ENCODE data around the gene VWF. TPM values are rescaled to one million over a fixed set of nuclear protein-coding genes. Genes with fewer than 3 reads are reported as not detected.
"Not testable (repeated sequence)": the region's sequence is repeated elsewhere in the genome, so short reads cannot be mapped to it uniquely, and the experiment has no call there.

Gene VWF
- total and polyA plus RNA-seq, 9 donors, result 37.9 to 278 (median 107) TPM

DNA sequence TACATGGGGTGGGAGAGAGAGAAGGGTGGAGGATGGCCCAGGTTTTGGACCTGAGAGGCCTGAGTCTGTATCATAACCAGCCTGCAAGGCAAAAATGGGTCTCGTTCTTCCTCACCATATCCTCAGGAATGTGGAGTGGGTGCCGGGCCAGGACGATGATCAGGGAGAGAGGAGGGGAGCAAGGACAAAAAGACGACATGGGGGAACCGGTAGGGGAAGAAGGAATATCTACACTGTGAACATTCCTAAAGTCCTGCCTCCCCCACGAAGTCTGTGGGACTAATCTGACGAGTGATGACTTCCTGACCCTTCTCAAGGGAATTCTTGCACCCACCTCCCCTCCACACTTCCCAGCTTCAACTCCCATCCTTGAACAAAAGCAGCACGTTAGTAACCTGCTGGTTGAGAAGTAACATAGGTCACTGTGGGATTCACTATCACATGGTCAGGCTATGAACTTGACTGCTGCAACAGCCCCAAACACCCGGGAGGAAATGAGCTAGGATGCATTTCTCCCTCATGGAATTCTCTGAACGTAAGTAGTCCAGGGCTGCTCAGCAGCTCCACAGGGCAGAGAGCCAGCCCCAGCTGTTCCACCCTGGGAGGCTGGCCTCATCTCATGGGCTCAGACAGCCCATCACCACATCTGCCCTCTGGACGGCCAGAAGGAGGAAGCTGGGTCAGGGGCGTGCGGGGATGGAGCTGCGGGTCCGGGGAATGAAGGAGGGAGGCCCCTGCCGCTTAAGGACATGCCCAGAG lies 36.8 kb upstream of the VWF start:
- Histone ChIP-seq H3K4me1 (ENCODE audit: insufficient read depth) (peaks cover 2% of the 10 kb centered on the region), H3K9me3 (no peaks in the 10 kb centered on the region), H3K27ac (no peak overlapping the region), H3K27me3 (no peaks in the 10 kb centered on the region), H3K36me3 (no peaks in the 10 kb centered on the region), H3K4me3 (no peak overlapping the region)
- intact Hi-C loops (cut with DNase I), result no loop called here
- TF ChIP-seq EP300 (IDR thresholded peaks at IDR 0.05), result no peak
- 12 to 23% (median 12%) methylated on average over 16 of the region's 16 CpGs for WGBS, 3 donors
- DNase-seq, result no peak

GRCh38 chr12:6160049-6160649 lies 35.7 kb upstream of the VWF start:
- H3K27me3 ChIP-seq; H3K9me3 ChIP-seq; DNase-seq; H3K4me1 ChIP-seq (ENCODE audit: insufficient read depth); H3K36me3 ChIP-seq; H3K4me3 ChIP-seq; intact Hi-C loops (cut with DNase I); H3K27ac ChIP-seq: not testable (repeated sequence)
- WGBS, 3 donors, result 94 to 96% (median 95%) methylated on average over 19 of the region's 19 CpGs

DNA sequence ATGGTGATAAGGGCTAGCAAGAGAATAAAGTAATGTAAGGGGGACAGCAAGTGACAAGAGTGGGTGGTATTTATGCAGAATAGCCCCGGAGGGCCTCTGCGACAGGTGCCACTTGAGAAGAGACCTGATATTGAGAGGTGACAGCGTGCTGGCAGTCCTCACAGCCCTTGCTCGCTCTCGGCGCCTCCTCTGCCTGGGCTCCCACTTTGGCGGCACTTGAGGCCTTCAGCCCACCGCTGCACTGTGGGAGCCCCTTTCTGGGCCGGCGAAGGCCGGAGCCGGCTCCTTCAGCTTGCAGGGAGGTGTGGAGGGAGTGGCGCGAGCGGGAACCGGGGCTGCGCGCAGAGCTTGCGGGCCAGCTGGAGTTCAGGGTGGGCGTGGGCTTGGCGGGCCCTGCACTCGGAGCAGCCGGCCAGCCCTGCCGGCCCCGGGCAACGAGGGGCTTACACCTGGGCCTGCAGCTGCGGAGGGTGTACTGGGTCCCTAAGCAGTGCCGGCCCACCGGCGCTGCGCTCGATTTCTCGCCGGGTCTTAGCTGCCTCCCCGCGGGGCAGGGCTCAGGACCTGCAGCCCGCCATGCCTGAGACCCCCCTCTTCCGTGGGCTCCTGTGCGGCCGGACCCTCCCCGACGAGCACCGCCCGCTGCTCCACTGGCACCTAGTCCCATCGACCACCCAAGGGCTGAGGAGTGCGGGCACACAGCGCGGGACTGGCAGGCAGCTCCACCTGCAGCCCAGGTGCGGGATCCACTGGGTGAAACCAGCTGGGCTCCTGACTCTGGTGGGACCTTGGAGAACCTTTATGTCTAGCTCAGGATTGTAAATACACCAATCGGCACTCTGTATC lies 34.9 kb upstream of the VWF start:
- H3K4me1 ChIP-seq (ENCODE audit: insufficient read depth); DNase-seq; intact Hi-C loops (cut with DNase I); H3K27ac ChIP-seq; H3K36me3 ChIP-seq; H3K4me3 ChIP-seq; H3K9me3 ChIP-seq; H3K27me3 ChIP-seq: not testable (repeated sequence)
- 71 to 84% (median 73%) methylated on average over 49 to 50 of the region's 50 CpGs for WGBS, 3 donors

DNA sequence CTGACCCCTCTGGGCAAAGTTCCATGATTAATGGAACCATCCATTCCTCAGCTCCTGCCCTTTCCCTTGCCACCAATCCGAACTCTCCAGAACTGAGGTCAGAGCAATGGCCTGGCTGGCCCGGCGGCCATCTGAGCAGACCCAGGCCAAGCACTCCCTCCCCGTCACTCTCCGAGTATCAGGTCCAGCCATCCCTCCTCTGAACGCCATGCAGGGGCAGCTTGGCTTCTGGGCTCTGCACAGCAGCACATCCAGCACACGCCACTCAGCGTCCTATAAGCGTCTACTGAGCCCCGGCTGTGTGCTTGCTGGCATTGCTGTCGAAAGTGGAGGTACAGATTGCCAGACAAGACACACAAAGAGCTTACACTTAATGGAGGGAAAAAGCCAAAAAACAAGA lies 34.3 kb upstream of the VWF start:
- TF ChIP-seq, protein P1, sequence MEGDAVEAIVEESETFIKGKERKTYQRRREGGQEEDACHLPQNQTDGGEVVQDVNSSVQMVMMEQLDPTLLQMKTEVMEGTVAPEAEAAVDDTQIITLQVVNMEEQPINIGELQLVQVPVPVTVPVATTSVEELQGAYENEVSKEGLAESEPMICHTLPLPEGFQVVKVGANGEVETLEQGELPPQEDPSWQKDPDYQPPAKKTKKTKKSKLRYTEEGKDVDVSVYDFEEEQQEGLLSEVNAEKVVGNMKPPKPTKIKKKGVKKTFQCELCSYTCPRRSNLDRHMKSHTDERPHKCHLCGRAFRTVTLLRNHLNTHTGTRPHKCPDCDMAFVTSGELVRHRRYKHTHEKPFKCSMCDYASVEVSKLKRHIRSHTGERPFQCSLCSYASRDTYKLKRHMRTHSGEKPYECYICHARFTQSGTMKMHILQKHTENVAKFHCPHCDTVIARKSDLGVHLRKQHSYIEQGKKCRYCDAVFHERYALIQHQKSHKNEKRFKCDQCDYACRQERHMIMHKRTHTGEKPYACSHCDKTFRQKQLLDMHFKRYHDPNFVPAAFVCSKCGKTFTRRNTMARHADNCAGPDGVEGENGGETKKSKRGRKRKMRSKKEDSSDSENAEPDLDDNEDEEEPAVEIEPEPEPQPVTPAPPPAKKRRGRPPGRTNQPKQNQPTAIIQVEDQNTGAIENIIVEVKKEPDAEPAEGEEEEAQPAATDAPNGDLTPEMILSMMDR (IDR thresholded peaks at IDR 0.05), result no peak
- TF ChIP-seq EP300 (IDR thresholded peaks at IDR 0.05) (no peak), POLR2A (IDR thresholded peaks at IDR 0.05) (no peak)
- no peak overlapping the region for H3K4me3 ChIP-seq
- H3K27ac ChIP-seq, result no peak overlapping the region
- WGBS, 3 donors, result 87 to 92% (median 90%) methylated on average over 11 of the region's 11 CpGs
- peaks cover 2% of the 10 kb centered on the region for H3K4me1 ChIP-seq (ENCODE audit: insufficient read depth)
- intact Hi-C loops (cut with DNase I), result no loop called here
- H3K27me3 ChIP-seq, result no peaks in the 10 kb centered on the region
- DNase-seq, result no peak
- no peaks in the 10 kb centered on the region for H3K36me3 ChIP-seq
- no peaks in the 10 kb centered on the region for H3K9me3 ChIP-seq

DNA sequence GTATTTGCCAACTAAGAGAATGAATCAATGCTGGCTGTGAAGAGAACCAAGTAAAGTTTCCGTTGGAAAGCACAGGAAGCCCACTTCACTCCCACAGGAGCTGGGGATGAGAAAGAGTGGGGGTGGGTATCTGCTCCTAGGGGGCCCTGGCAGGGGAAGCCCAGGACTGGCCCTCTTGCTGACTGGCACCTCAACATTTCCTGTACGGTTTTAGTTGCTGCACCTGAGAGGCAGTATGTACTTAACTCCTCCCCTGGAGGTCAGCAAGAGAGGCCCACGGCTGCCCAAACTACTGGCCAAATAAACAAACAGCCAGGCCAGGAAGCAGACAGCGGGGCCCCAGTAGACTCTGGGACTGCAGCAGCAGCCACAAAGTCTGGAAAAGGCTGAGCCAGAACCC lies 33.8 kb upstream of the VWF start:
- TF ChIP-seq POLR2A (IDR thresholded peaks at IDR 0.05) (no peak), EP300 (IDR thresholded peaks at IDR 0.05) (no peak)
- TF ChIP-seq, protein P1 (IDR thresholded peaks at IDR 0.05), result no peak
- no peaks in the 10 kb centered on the region for H3K36me3 ChIP-seq
- no peak for DNase-seq
- peaks cover 2% of the 10 kb centered on the region for H3K4me1 ChIP-seq (ENCODE audit: insufficient read depth)
- H3K27me3 ChIP-seq, result no peaks in the 10 kb centered on the region
- H3K27ac ChIP-seq, result no peak overlapping the region
- WGBS, 3 donors, result 36 to 48% (median 43%) methylated on average over 4 of the region's 4 CpGs
- no peak overlapping the region for H3K4me3 ChIP-seq
- intact Hi-C loops (cut with DNase I), result no loop called here
- H3K9me3 ChIP-seq, result no peaks in the 10 kb centered on the region
